Stimulated activated CD8-positive, alpha-beta memory T cell treated with anti-CD3 and anti-CD28 coated beads, Interleukin-4, amount 100 ng/mL, for 4 hours (primary cell): Measurements from ENCODE around the gene SLC6A17.

ENCODE experiments used
- DNase-seq, 2 donors: peaks; one replicate each; pipeline ENCODE4 v3.0.0-alpha.2; 2020; ENCODE audit warnings: low read depth in 2 of 2, low spot score in 1 of 2

Gene SLC6A17

DNA sequence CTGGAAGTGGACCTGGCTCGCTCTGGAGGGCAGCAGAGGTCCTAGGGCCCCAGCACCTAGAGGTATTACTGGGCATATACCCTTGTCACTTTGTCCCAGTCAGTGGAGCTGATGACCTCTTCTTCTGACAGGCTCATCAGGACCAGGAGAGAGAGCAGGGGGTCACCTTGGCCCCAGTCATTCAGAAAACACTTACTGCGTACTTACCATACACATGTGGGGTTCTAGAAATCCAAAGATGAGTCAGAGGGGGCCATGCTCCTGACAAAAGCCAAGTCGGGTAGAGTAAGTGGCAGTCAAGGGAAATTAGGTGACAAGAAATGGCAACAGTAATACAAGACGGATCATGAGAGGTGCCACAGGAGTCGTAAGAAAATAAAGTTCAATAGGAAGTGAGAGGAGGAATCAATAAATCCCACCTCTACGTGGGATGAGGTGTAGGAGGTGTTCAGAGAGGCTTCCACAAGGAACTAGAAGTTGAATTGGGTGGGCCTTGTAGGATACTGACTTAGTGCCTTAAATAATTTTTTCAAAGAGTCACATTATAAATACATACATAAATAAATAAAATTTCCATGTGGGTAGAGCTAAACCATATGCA lies 66.7 kb downstream of the SLC6A17 start:
- DNase-seq: no peak

DNA sequence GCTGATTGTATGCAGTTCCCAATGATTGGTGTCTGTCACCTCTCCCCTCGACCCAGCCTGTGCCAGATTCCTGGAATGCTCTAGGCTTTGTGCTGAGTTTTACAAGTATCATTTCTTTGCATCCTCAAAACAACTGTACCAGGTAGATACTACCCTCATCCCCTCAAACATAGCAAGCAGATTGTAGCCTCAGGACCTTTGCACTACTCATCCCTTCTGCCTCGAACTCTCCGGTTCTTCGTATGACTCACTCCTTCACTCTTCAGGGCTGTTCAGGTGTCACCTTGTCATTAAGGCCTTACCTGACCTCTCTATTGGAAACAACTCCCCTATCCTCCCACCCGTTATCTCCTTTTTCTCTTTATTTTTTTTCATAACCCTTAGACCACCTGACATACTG lies 67.8 kb downstream of the SLC6A17 start:
- no peak for DNase-seq

GRCh38 chr1:110218739-110219138 lies 68.4 kb downstream of the SLC6A17 start:
- no peak for DNase-seq

GRCh38 chr1:110220324-110220723 lies 70.0 kb downstream of the SLC6A17 start:
- no peak for DNase-seq

GRCh38 chr1:110221119-110221518 lies 70.8 kb downstream of the SLC6A17 start:
- no peak for DNase-seq

DNA sequence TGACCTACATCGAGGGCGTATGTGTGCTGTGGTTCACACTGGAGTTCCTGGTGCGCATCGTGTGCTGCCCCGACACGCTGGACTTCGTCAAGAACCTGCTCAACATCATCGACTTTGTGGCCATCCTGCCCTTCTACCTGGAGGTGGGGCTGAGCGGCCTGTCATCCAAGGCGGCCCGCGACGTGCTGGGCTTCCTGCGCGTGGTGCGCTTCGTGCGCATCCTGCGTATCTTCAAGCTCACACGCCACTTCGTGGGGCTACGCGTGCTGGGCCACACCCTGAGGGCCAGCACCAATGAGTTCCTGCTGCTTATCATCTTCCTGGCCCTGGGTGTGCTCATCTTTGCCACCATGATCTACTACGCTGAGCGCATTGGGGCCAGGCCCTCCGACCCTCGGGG lies 72.8 kb downstream of the SLC6A17 start:
- no peak for DNase-seq

GRCh38 chr1:110223581-110223980 lies 73.3 kb downstream of the SLC6A17 start:
- no peak for DNase-seq

- no peak for DNase-seq
These were observed 74.1 kb downstream of the SLC6A17 start for GRCh38 chr1:110224240-110224995.

DNA sequence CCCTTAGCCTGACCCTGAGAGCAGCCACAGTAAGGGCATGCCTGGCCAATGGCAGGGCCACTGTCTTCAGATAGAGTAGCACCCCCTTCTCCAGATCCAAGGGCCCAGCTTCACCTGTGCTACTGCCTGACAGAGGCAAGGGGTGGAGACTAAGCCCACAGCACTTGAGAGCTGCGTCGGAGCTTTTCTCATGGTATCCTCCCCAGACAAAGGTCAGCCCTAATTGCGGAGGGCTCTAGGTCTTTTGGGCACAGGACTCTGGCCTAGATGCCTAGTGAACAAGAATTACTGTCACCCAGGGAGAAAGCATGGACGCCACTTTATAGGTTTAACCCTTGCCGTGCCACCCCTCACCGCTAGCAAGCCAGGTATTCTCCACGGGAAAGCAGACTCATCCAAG lies 74.9 kb downstream of the SLC6A17 start:
- DNase-seq: no peak

GRCh38 chr1:110225756-110226404 lies 75.6 kb downstream of the SLC6A17 start:
- DNase-seq: no peak

- no peak for DNase-seq
These were observed 77.5 kb downstream of the SLC6A17 start for GRCh38 chr1:110227774-110228173.

DNA sequence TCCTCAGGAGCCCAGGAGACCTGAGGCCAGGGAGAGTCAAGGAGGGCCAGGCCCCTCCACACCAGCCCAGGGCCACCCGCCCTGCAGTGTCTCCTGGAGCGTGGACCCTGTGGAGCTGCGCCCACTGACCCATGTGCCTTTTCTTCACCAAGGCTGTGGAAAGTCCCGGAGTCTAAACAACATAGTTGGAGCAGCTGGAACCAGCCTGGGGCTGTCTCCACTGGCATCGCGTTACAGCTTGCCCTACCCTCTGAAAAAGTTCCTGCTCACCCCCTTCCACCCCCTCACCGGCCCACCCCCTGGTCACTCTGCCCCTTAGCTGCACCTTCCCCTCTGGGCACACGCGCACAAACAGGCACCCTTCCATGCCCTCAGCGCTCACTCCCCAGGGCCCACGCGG lies 78.1 kb downstream of the SLC6A17 start:
- no peak for DNase-seq

- no peak for DNase-seq
These were observed 78.6 kb downstream of the SLC6A17 start for GRCh38 chr1:110228869-110229268.

GRCh38 chr1:110229348-110230001 lies 79.2 kb downstream of the SLC6A17 start:
- no peak for DNase-seq

GRCh38 chr1:110230381-110231199 lies 80.3 kb downstream of the SLC6A17 start:
- DNase-seq: no peak

DNA sequence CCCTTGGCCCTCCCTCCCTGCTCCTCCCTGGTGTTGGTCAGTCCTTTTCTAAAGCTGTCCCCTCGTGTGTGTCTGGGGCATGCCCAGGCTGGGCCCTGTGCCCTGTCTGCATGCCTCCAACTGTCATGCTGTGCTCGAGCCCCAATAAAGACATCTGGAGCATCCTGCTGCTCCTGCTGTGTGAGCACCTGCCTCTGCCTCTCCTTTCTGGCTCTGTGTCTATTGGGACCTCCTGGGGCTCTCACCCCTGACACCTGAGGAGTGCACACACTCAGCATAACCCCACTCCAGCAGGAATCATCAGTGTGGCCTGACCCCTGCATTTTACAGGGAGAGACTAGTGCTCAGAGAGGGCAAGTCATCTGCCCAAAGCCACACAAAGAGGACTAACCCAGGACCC lies 83.6 kb downstream of the SLC6A17 start:
- no peak for DNase-seq

- no peak for DNase-seq
These were observed 84.4 kb downstream of the SLC6A17 start for GRCh38 chr1:110234691-110235090.

GRCh38 chr1:110235181-110235833 lies 85.0 kb downstream of the SLC6A17 start:
- DNase-seq: no peak

DNA sequence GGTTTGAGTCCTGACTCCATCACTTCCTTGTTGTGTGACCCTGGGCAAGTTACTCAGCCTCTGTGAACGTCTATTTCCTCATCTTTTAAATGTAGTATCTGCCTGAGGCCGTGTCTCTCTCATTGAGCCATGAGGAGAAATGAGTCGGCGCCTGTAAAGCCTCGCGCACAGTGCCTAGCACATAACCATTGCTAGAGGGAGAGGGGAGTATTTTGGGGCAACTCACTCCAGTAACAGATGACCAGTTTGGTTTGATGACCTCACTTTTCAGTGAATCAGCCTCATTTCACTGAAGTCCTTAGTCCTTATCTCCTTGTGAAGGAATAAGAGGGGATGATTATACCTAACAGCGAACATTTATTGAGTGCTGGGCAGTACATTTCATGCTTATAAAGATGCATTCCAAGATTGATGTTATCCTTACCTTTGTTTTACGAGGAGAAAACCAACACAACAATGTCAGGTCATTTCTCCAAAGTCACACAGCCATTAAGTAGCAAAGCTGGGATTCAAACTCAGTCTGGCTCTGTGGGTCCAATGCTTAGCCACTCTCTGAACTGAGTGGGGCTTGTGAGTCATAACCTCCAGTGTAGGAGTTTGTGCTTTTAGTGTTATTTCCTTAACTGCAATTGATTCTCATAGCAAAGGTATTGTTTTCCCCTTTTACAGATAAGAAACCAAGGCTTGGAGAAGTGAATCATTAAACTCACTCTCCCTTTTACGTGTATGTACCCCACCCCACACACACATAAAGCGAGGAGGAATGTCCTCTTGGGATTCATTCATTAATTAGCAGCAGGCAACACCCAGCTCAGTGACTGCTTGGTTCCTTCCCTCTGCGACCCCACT lies 85.8 kb downstream of the SLC6A17 start:
- no peak for DNase-seq
